K562 (cell line): Measurements from ENCODE around the gene AFF3. TPM values are rescaled to one million over a fixed set of nuclear protein-coding genes. Genes with fewer than 3 reads are reported as not detected.

ENCODE experiments used
- ATAC-seq: fragments of 200-7000 bp; cut with Tn5 transposase; 3 replicates; pipeline ENCODE4 v1.9.1; 2020; ENCODE audit warnings: moderate library complexity
- BruUV-seq: library from RNA; stranded (reverse); fragments of 400-500 nt; replicated peaks from 2 replicates; lab custom pipeline; 2021; lab: Mats Ljungman, UMichigan
- CTCF ChIA-PET: fragments of 300-600 bp; formaldehyde crosslinking; extraction: SDS; loops from one replicate; lab custom pipeline; 2021; ENCODE audit warnings: low intra/inter-chr PET ratio; lab: Yijun Ruan, JAX
- POLR2A ChIA-PET: fragments of 300-600, 350-650 bp; sonication (Branson Sonifier 250); formaldehyde crosslinking; extraction: SDS; loops from one replicate; lab custom pipeline; 2021; ENCODE audit warnings: antibody characterized with exemption, inconsistent platforms; lab: Yijun Ruan, JAX
- DNase-seq, 4 experiments: peaks; one replicate each; pipeline versions ENCODE4 v3.0.0 to v3.0.0-alpha.2; 2011 to 2018; ENCODE audit warnings: low spot score in 3 of 4, mixed read lengths in 3 of 4; ENCODE audit errors: extremely low read depth in 1 of 4
- FAIRE-seq: peaks from 2 replicates; lab custom pipeline; 2011; peaks lifted over from hg19 to GRCh38; lab: Jason Lieb, UNC
- H2AFZ ChIP-seq: 2 replicates; pipeline ENCODE4 v1.6.0; 2011; ENCODE audit warnings: low read depth, low read length, control low read depth, inconsistent platforms
- H3K27ac ChIP-seq: fragments of 200-600 bp; 3 replicates; pipeline ENCODE4 v1.8.0; 2011; ENCODE audit warnings: low read depth, mild to moderate bottlenecking, control low read depth, inconsistent platforms, low read length, moderate library complexity, mixed read lengths; ENCODE audit errors: extremely low read depth
- H3K27me3 ChIP-seq, 2 experiments: fragments of 300-600 bp in 1 of 2; 2 replicates in 1 of 2; 3 replicates in 1 of 2; pipeline versions ENCODE4 v1.6.0 to v1.8.0; 2011; ENCODE audit warnings: inconsistent platforms in 2 of 2, low read length in 2 of 2, mild to moderate bottlenecking in 1 of 2, mixed read lengths in 1 of 2, moderate library complexity in 1 of 2; ENCODE audit not compliant: control insufficient read depth in 2 of 2, insufficient read depth in 2 of 2
- H3K36me3 ChIP-seq: fragments of 300-600 bp; 3 replicates; pipeline ENCODE4 v1.8.0; 2011; ENCODE audit warnings: mild to moderate bottlenecking, low read length, inconsistent platforms; ENCODE audit not compliant: control insufficient read depth, insufficient read depth
- H3K4me1 ChIP-seq, 2 experiments: fragments of 200-600 bp in 1 of 2; replicated peaks in 1 of 2; 2 replicates in 1 of 2; 3 replicates in 1 of 2; pipeline versions ENCODE4 v1.5.1 to v1.8.0; 2011; ENCODE audit warnings: inconsistent platforms in 2 of 2, low read length in 2 of 2, mild to moderate bottlenecking in 1 of 2, mixed read lengths in 1 of 2, moderate library complexity in 1 of 2; ENCODE audit not compliant: control insufficient read depth in 2 of 2, insufficient read depth in 2 of 2
- H3K4me2 ChIP-seq: 2 replicates; pipeline ENCODE4 v1.6.1; 2011; ENCODE audit warnings: low read length, control low read depth, inconsistent platforms, mixed read lengths; ENCODE audit not compliant: insufficient read depth
- H3K4me3 ChIP-seq: fragments of 200-600 bp; sonication (generic), shearing (Covaris generic); 2 replicates; pipeline ENCODE4 v1.5.1; 2016; ENCODE audit warnings: control low read depth, inconsistent platforms
- H3K79me2 ChIP-seq: fragments of 200-600 bp; 3 replicates; pipeline ENCODE4 v1.8.0; 2011; ENCODE audit warnings: low read length, inconsistent platforms; ENCODE audit not compliant: control insufficient read depth, insufficient read depth
- H3K9ac ChIP-seq, 2 experiments: 2 replicates each; pipeline versions ENCODE4 v1.6.0 to v1.6.1; 2011; ENCODE audit warnings: low read depth in 2 of 2, low read length in 2 of 2, control low read depth in 1 of 2, inconsistent platforms in 1 of 2, mild to moderate bottlenecking in 1 of 2, mixed read lengths in 1 of 2; ENCODE audit not compliant: insufficient read depth in 1 of 2
- H3K9me1 ChIP-seq: one replicate; pipeline ENCODE4 v1.6.0; 2011; ENCODE audit warnings: inconsistent platforms, mild to moderate bottlenecking, low read length, moderate library complexity; ENCODE audit not compliant: control insufficient read depth, insufficient read depth
- H3K9me3 ChIP-seq: replicated peaks from 2 replicates; pipeline ENCODE4 v1.5.1; 2011; ENCODE audit warnings: low read depth, low read length, inconsistent platforms; ENCODE audit not compliant: control insufficient read depth, insufficient read depth
- H4K20me1 ChIP-seq: replicated peaks from 2 replicates; pipeline ENCODE4 v1.6.1; 2011; ENCODE audit warnings: low read length, inconsistent platforms, mixed read lengths; ENCODE audit not compliant: control insufficient read depth, insufficient read depth
- CC2D1A ChIP-seq: fragments of 450-650 bp; IDR thresholded peaks from 2 replicates; pipeline ENCODE4 v1.6.1; 2017; ENCODE audit warnings: mild to moderate bottlenecking
- CHCHD3 ChIP-seq: fragments of 250-450 bp; sonication (Bioruptor Pico); IDR thresholded peaks from 2 replicates; pipeline ENCODE4 v2.1.2; 2022; ENCODE audit warnings: mild to moderate bottlenecking
- CREBBP ChIP-seq: IDR thresholded peaks from one replicate; pipeline ENCODE4 v1.6.1; 2012; ENCODE audit warnings: low read depth, mild to moderate bottlenecking, control low read depth, inconsistent platforms, low read length
- ETS2 ChIP-seq: IDR thresholded peaks from 2 replicates; pipeline ENCODE4 v1.6.1; 2016; ENCODE audit warnings: borderline replicate concordance, missing genetic modification characterization, mild to moderate bottlenecking, moderate library complexity, missing compliant biosample characterization; ENCODE audit not compliant: poor library complexity, severe bottlenecking
- HSF4 ChIP-seq: fragments of 250-450 bp; sonication (Bioruptor Pico); IDR thresholded peaks from 2 replicates; pipeline ENCODE4 v2.1.2; 2022; ENCODE audit warnings: mild to moderate bottlenecking, moderate library complexity, borderline replicate concordance
- SP2 ChIP-seq: IDR thresholded peaks from 2 replicates; pipeline ENCODE4 v1.6.1; 2011; ENCODE audit warnings: mild to moderate bottlenecking, low read depth, low read length, moderate library complexity; ENCODE audit not compliant: poor library complexity, severe bottlenecking; ENCODE audit errors: extremely low read depth
- SREBF1 ChIP-seq: fragments of 150-350 bp; IDR thresholded peaks from 2 replicates; pipeline ENCODE4 v1.6.1; 2014; ENCODE audit warnings: antibody characterized with exemption, low read depth, low read length, borderline replicate concordance
- ZNF121 ChIP-seq: sonication (generic); formaldehyde crosslinking; conservative IDR thresholded peaks from 2 replicates; pipeline ENCODE4 v1.8.0; 2022; ENCODE audit warnings: missing genetic modification reagents
- ZNF695 ChIP-seq: fragments of 450-650 bp; formaldehyde crosslinking; IDR thresholded peaks from 2 replicates; pipeline ENCODE4 v1.4.0; 2020; ENCODE audit warnings: mild to moderate bottlenecking, moderate library complexity
- ZNF696 ChIP-seq: fragments of 250-450 bp; sonication (Bioruptor Pico); conservative IDR thresholded peaks from 2 replicates; pipeline ENCODE4 v1.4.0; 2020; ENCODE audit warnings: mild to moderate bottlenecking, moderate library complexity
- WGBS: fragments of 100-300 bp; shearing (Covaris generic); methylation state at CpG from one replicate; pipeline ENCODE4 v1.1.6; 2016; ENCODE audit warnings: low coverage, mixed read lengths; ENCODE audit not compliant: insufficient coverage; ENCODE audit errors: missing lambda C conversion rate; 5-methylcytosine and 5-hydroxymethylcytosine counted together
- in situ Hi-C: fragments of 300-500 bp; cut with MboI; formaldehyde crosslinking; loops from 4 replicates; pipeline ENCODE4 v1.15.0; 2018; ENCODE audit warnings: inconsistent platforms, mixed read lengths
- intact Hi-C: fragments of 100-400 bp; cut with micrococcal nuclease; formaldehyde crosslinking; loops from 2 replicates; pipeline ENCODE4 v1.14.2; 2022
- polyA plus RNA-seq, 8 experiments: library from polyadenylated mRNA; depleted of rRNA in 4 of 8; stranded (reverse) in 5 of 8; unstranded in 3 of 8; fragments of >200 nt; fragmentation: Nextera tagmentation in 2 of 8; fragmentation: Illumina TruSeq in 1 of 8; extraction: Ambion mirVana in 2 of 8; extraction: Trizol in 1 of 8; gene quantifications; 2 replicates each; pipeline versions ENCODE4 v1.2.1 to v1.2.3, GENCODE V29; 2011 to 2014; ENCODE audit warnings: inconsistent platforms in 1 of 8, missing spikeins in 1 of 8
- total RNA-seq, 7 experiments: library from RNA; depleted of rRNA in 6 of 7; stranded (reverse); fragments of >200 nt in 6 of 7; fragmentation: Illumina TruSeq in 2 of 7; extraction: Trizol in 2 of 7; gene quantifications; 2 replicates each; pipeline versions ENCODE4 v1.2.1 to v1.2.3, GENCODE V29; 2011 to 2021; ENCODE audit warnings: low replicate concordance in 1 of 7
- TF ChIP-seq, protein P1 (sequence below): IDR thresholded peaks from 2 replicates; pipeline ENCODE4 v1.6.1; 2011; ENCODE audit not compliant: insufficient read length; ENCODE audit errors: extremely low read depth
- TF ChIP-seq, protein P2 (sequence below): fragments of 250-450 bp; sonication (Bioruptor Pico); IDR thresholded peaks from 2 replicates; pipeline ENCODE4 v1.8.0; 2022; ENCODE audit warnings: moderate library complexity, mild to moderate bottlenecking, inconsistent platforms

AFF3 gene
- total and polyA plus RNA-seq, 9 of the 15 experiments (the other 6 are each of a cell fraction or from before 2014, with no cell fraction given) = 0.02 to 0.11 TPM; not detected in 7

DNA sequence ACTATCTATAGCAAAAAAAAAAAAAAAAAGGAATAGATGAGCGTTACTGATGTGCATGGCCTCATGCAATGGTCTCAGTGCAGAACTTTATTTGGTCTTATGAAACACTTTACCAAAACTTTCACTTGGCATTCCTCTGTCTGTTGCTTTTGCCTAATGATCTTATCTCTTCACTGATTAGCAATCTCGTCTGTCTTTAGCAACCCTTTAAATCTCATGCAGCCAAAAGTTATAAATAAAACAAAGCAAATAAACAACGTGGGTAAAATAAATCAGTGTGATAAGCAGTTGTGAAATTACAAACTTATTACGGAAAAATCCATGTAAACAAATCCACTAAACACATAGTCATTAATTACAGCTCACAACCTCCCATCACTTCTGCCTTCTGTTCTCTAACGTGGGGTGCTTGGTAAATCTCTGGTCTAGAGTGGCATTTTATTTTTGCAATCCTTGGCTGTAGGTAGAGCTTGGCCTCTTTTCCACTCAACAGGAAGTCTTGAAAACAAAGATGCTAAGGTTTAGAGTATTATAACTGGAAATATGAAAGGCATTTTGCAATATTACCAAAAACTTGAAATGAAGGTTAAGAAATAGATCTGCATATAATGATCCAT, 288.0 kb downstream of the AFF3 start (continued):
- TF ChIP-seq SP2 (no peak), ZNF696 (CRISPR knock-in tag) (no peak), CREBBP (no peak), SREBF1 (no peak), CHCHD3 (CRISPR knock-in tag) (no peak)
- TF ChIP-seq, all 486 proteins: peak for 0

DNA sequence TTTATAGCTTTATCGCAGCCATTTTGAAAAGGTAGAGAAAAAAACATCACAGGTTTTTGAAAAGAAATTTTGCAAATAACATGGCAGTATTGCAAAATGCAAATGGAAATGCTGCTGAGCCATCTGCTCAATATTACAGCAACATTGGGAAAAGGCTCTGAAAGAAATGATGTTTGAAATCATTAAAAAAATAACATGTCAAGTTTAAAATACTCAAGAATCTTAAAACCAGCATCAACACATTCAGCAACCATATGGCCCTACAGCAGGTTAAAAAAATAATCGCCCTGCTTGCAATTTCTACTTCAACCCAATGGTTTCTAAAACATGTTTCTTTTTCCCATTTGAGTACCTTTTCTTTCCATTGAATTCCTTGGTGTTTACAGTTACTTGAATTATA, 289.4 kb downstream of the AFF3 start:
- ChIA-PET CTCF (no interaction called here), POLR2A (no interaction called here)
- Histone ChIP-seq H3K4me1 (no peaks in the 10 kb centered on the region), H3K4me3 (no peak overlapping the region), H3K27ac (no peak overlapping the region), H4K20me1 (no peaks in the 10 kb centered on the region; the same call in 1 of the 2 replicates), H3K9me3 (no peaks in the 10 kb centered on the region), H3K4me2 (no peak overlapping the region), H3K27me3 (no peaks in the 10 kb centered on the region; a peak in 2 of 5 replicates), H3K79me2 (no peaks in the 10 kb centered on the region), H2AFZ (no peak overlapping the region), H3K9ac (no peak overlapping the region), H3K36me3 (no peaks in the 10 kb centered on the region), H3K9me1 (no peaks in the 10 kb centered on the region)
- TF ChIP-seq, protein P1, sequence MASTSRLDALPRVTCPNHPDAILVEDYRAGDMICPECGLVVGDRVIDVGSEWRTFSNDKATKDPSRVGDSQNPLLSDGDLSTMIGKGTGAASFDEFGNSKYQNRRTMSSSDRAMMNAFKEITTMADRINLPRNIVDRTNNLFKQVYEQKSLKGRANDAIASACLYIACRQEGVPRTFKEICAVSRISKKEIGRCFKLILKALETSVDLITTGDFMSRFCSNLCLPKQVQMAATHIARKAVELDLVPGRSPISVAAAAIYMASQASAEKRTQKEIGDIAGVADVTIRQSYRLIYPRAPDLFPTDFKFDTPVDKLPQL = no peak
- TF ChIP-seq ZNF695 (CRISPR knock-in tag) (no peak), HSF4 (no peak), CC2D1A (no peak), ZNF121 (CRISPR knock-in tag) (no peak), ETS2 (no peak)
- TF ChIP-seq, protein P2, sequence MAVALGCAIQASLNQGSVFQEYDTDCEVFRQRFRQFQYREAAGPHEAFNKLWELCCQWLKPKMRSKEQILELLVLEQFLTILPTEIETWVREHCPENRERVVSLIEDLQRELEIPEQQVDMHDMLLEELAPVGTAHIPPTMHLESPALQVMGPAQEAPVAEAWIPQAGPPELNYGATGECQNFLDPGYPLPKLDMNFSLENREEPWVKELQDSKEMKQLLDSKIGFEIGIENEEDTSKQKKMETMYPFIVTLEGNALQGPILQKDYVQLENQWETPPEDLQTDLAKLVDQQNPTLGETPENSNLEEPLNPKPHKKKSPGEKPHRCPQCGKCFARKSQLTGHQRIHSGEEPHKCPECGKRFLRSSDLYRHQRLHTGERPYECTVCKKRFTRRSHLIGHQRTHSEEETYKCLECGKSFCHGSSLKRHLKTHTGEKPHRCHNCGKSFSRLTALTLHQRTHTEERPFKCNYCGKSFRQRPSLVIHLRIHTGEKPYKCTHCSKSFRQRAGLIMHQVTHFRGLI (CRISPR knock-in tag) = no peak
- FAIRE-seq = no peak
- intact Hi-C loops (no loop called here), in situ Hi-C loops (no loop called here)
- no peak for DNase-seq
- ATAC-seq = no peak
- no TSS peak for BruUV-seq
- WGBS = 0% methylated on average over 2 of the region's 2 CpGs
